Measurements from ENCODE around the gene ANKRD55.

DNA sequence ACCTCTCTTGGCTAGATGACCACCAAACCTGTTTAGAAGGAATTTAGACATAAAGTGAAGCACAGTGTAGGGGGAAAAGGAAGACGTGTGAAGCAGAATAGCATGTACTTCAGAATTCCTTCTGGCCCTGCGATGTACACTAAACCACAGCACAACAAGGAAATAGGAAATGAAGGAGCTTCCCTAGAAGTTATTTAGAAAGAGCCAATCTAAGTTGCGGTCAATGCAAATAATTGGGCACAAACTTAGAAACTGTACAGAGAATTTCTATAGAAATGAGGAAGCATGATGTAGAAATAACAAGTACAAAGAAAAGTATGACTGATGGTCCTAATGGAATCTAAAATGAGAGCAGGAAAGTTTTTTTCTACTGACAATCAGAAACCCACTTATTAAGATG is 41.5 kb downstream of the ANKRD55 start:
- TF ChIP-seq CTCF (conservative IDR thresholded peaks at IDR 0.05) (no peak), EZH2 (IDR thresholded peaks at IDR 0.05; ENCODE audit: low read depth) (no peak)

Measured in PC-9 (cell line).